Measurements from ENCODE around the gene TMA16.

DNA sequence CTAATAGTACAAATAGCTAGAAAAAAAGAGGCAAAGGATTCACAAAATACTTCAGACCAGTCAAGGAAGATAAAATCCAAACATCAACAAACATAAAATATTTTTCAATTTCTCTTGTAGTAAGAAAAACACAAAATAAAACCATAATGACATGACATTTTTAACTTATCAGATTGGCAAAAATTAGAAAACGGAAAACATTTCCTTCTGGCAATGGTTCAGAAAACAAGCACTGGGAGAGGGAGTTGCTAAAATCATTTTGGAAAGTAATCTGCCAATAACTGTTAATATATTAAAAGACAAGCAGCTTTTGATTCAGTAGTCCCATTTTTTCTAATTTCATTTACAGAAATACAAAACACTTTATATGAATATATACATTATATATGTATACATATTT, 47.0 kb upstream of the TMA16 start:
- TF ChIP-seq CTCF (IDR thresholded peaks at IDR 0.05) (no peak), POLR2A (IDR thresholded peaks at IDR 0.05) (no peak)

Measured in heart left ventricle (tissue), 13 donors.